HG03039 (cell line): Measurements from ENCODE around the gene NR2F6.

Source experiments
- ATAC-seq: cut with Tn5 transposase; IDR thresholded peaks from one replicate; pipeline ENCODE4 v1.9.1; 2021; ENCODE audit warnings: mild to moderate bottlenecking, moderate library complexity; ENCODE audit not compliant: unreplicated experiment

The NR2F6 gene

GRCh38 chr19:17240062-17240752 lies 5.5 kb downstream of the NR2F6 start:
- ATAC-seq, result no peak

- ATAC-seq, result no peak
These were observed 7.7 kb downstream of the NR2F6 start for GRCh38 chr19:17237747-17238706.

- no peak for ATAC-seq
These were observed 8.7 kb downstream of the NR2F6 start for GRCh38 chr19:17236811-17237543.

GRCh38 chr19:17235971-17236777 lies 9.5 kb downstream of the NR2F6 start:
- ATAC-seq, result no peak

- no peak for ATAC-seq
These were observed 10.3 kb downstream of the NR2F6 start for GRCh38 chr19:17235300-17235970.

- no peak for ATAC-seq
These were observed 10.8 kb downstream of the NR2F6 start for GRCh38 chr19:17234911-17235299.

GRCh38 chr19:17232258-17232657 lies 13.5 kb downstream of the NR2F6 start:
- ATAC-seq, result no peak

GRCh38 chr19:17229890-17230289 lies 15.8 kb downstream of the NR2F6 start:
- no peak for ATAC-seq

- ATAC-seq, result no peak
These were observed 17.8 kb downstream of the NR2F6 start for GRCh38 chr19:17227798-17228367.

- ATAC-seq, result peak; percentile 84
These were observed 19.5 kb downstream of the NR2F6 start, which contains the start of gene OCEL1 for GRCh38 chr19:17226002-17226933. TSS of gene OCEL1 (plus strand) at chr19:17226226. CDS start at chr19:17226248, 22 bp downstream.

GRCh38 chr19:17225053-17225452 lies 20.7 kb downstream of the NR2F6 start:
- ATAC-seq, result no peak

GRCh38 chr19:17220207-17220758 lies 25.4 kb downstream of the NR2F6 start:
- no peak for ATAC-seq

- ATAC-seq, result no peak
These were observed 26.4 kb downstream of the NR2F6 start for GRCh38 chr19:17219286-17219685.

- ATAC-seq, result no peak
These were observed 29.6 kb downstream of the NR2F6 start for GRCh38 chr19:17216058-17216670.

- no peak for ATAC-seq
These were observed 30.4 kb downstream of the NR2F6 start, which contains the start of gene USE1 for GRCh38 chr19:17215127-17215971. TSS of gene USE1 (plus strand) at chr19:17215357. CDS start at chr19:17215406, 49 bp downstream.

- ATAC-seq, result no peak
These were observed 31.1 kb downstream of the NR2F6 start for GRCh38 chr19:17214508-17215126.
